KMS-11 (cell line): ENCODE data around the gene SLC1A2.

ENCODE experiments used
- H2AFZ ChIP-seq: fragments of 200-600 bp; sonication (generic); 2 replicates; pipeline ENCODE4 v1.6.1; 2016; ENCODE audit warnings: antibody characterized with exemption, mixed run types, low read depth
- H3K27ac ChIP-seq: fragments of 200-600 bp; sonication (generic); 2 replicates; pipeline ENCODE4 v1.6.1; 2016; ENCODE audit warnings: mild to moderate bottlenecking, mixed run types
- H3K27me3 ChIP-seq: fragments of 200-600 bp; sonication (generic); 2 replicates; pipeline ENCODE4 v1.6.1; 2017; ENCODE audit warnings: mild to moderate bottlenecking, low read depth, mixed run types, moderate library complexity; ENCODE audit not compliant: insufficient read depth
- H3K36me3 ChIP-seq: fragments of 200-600 bp; sonication (generic); 2 replicates; pipeline ENCODE4 v1.6.1; 2017; ENCODE audit warnings: mild to moderate bottlenecking, mixed run types; ENCODE audit not compliant: insufficient read depth
- H3K4me1 ChIP-seq: fragments of 200-600 bp; sonication (generic); 2 replicates; pipeline ENCODE4 v1.6.1; 2016; ENCODE audit warnings: mild to moderate bottlenecking, low read depth, mixed run types; ENCODE audit not compliant: poor library complexity, severe bottlenecking
- H3K4me2 ChIP-seq: fragments of 200-600 bp; sonication (generic); 2 replicates; pipeline ENCODE4 v1.7.0; 2016; ENCODE audit warnings: mild to moderate bottlenecking, mixed run types
- H3K4me3 ChIP-seq: fragments of 200-600 bp; sonication (generic); IDR thresholded peaks from 2 replicates; pipeline ENCODE4 v1.6.1; 2017; ENCODE audit warnings: low read depth, low read length, mixed read lengths; ENCODE audit not compliant: insufficient read depth
- H3K79me2 ChIP-seq: fragments of 200-600 bp; sonication (generic); 2 replicates; pipeline ENCODE4 v1.6.1; 2016; ENCODE audit warnings: low read depth, mixed run types; ENCODE audit not compliant: insufficient read depth
- H3K9ac ChIP-seq: fragments of 200-600 bp; sonication (generic); 2 replicates; pipeline ENCODE4 v1.6.1; 2016; ENCODE audit warnings: mild to moderate bottlenecking, mixed run types
- H4K20me1 ChIP-seq: fragments of 200-600 bp; sonication (generic); 2 replicates; pipeline ENCODE4 v1.6.1; 2016; ENCODE audit warnings: mild to moderate bottlenecking, mixed run types; ENCODE audit not compliant: insufficient read depth
- CTCF ChIP-seq: fragments of 200-600 bp; sonication (generic); conservative IDR thresholded peaks from 2 replicates; pipeline ENCODE4 v1.6.1; 2017; ENCODE audit warnings: low read depth, mild to moderate bottlenecking, antibody characterized with exemption, low read length, moderate library complexity, mixed read lengths

Gene SLC1A2

GRCh38 chr11:35265755-35266454 is 153.5 kb downstream of the SLC1A2 start:
- no peak overlapping the region for H3K4me2 ChIP-seq
- no peaks in the 10 kb centered on the region for H3K79me2 ChIP-seq
- H3K27ac ChIP-seq = no peak overlapping the region
- H4K20me1 ChIP-seq = no peaks in the 10 kb centered on the region
- no peak overlapping the region for H3K4me3 ChIP-seq
- no peaks in the 10 kb centered on the region for H3K27me3 ChIP-seq
- no peak for TF ChIP-seq CTCF
- H3K4me1 ChIP-seq = no peaks in the 10 kb centered on the region
- H3K36me3 ChIP-seq = no peaks in the 10 kb centered on the region
- no peak overlapping the region for H3K9ac ChIP-seq
- no peak overlapping the region for H2AFZ ChIP-seq

- no peak overlapping the region for H3K9ac ChIP-seq
- H3K4me2 ChIP-seq = no peak overlapping the region
- H3K4me1 ChIP-seq = peaks cover 1% of the 10 kb centered on the region
- H3K79me2 ChIP-seq = no peaks in the 10 kb centered on the region
- H3K27ac ChIP-seq = no peak overlapping the region
- no peaks in the 10 kb centered on the region for H4K20me1 ChIP-seq
- H3K36me3 ChIP-seq = no peaks in the 10 kb centered on the region
- H3K4me3 ChIP-seq = no peak overlapping the region
- TF ChIP-seq CTCF = no peak
- H2AFZ ChIP-seq = no peak overlapping the region
- no peaks in the 10 kb centered on the region for H3K27me3 ChIP-seq
These were observed 156.6 kb downstream of the SLC1A2 start for GRCh38 chr11:35262735-35263134.

- H4K20me1 ChIP-seq = no peaks in the 10 kb centered on the region
- TF ChIP-seq CTCF = no peak
- H2AFZ ChIP-seq = no peak overlapping the region
- H3K4me3 ChIP-seq = no peak overlapping the region
- no peaks in the 10 kb centered on the region for H3K79me2 ChIP-seq
- no peaks in the 10 kb centered on the region for H3K36me3 ChIP-seq
- H3K27ac ChIP-seq = no peak overlapping the region
- no peaks in the 10 kb centered on the region for H3K27me3 ChIP-seq
- H3K4me1 ChIP-seq = peaks cover 8% of the 10 kb centered on the region
- no peak overlapping the region for H3K4me2 ChIP-seq
- H3K9ac ChIP-seq = no peak overlapping the region
These were observed 157.3 kb downstream of the SLC1A2 start for GRCh38 chr11:35262056-35262455.

- Histone ChIP-seq H3K79me2 (no peaks in the 10 kb centered on the region), H3K4me2 (no peak overlapping the region), H3K27me3 (no peaks in the 10 kb centered on the region), H3K27ac (no peak overlapping the region), H4K20me1 (no peaks in the 10 kb centered on the region), H3K9ac (no peak overlapping the region), H3K4me3 (no peak overlapping the region), H3K36me3 (no peaks in the 10 kb centered on the region), H3K4me1 (peaks cover 14% of the 10 kb centered on the region), H2AFZ (no peak overlapping the region)
- TF ChIP-seq CTCF = no peak
These were observed 158.2 kb downstream of the SLC1A2 start for GRCh38 chr11:35261197-35261596.
